PC-9 (cell line): Measurements from ENCODE around the gene IGDCC3.

Experiments used
- CTCF ChIP-seq: fragments of 200-600 bp; sonication (generic); conservative IDR thresholded peaks from 2 replicates; pipeline ENCODE4 v1.6.1; 2017; ENCODE audit warnings: mixed run types, antibody characterized with exemption, mild to moderate bottlenecking, moderate library complexity
- EZH2 ChIP-seq: fragments of 200-600 bp; sonication (generic); IDR thresholded peaks from 2 replicates; pipeline ENCODE4 v1.8.0; 2017; ENCODE audit warnings: antibody characterized with exemption, low read depth

- TF ChIP-seq CTCF (no peak), EZH2 (no peak)
These were observed 14.6 kb upstream of the IGDCC3 start for GRCh38 chr15:65392368-65392767.
